Natural killer cell (primary cell): ENCODE data around the gene APOBEC3A. TPM values are rescaled to one million over a fixed set of nuclear protein-coding genes. Genes with fewer than 3 reads are reported as not detected.
A peak's percentile ranks its signal among the peaks of the same experiment; 100 is the strongest.

Experiments
- ATAC-seq, 3 donors: fragments of 150-1000 bp in 2 of 3; fragments of 200-7000 bp in 1 of 3; cut with Tn5 transposase; 1 replicate in 1 of 3; 2 replicates in 2 of 3; pipeline ENCODE4 v1.10.0; 2021; ENCODE audit warnings: mild to moderate bottlenecking in 2 of 3, moderate library complexity in 2 of 3
- DNase-seq, 2 donors: peaks; one replicate each; pipeline versions ENCODE4 v3.0.0 to v3.0.0-alpha.2; 2013 to 2021; ENCODE audit warnings: mixed read lengths in 1 of 2
- H3K27ac ChIP-seq: one replicate; pipeline ENCODE4 v1.5.1; 2013; ENCODE audit warnings: mild to moderate bottlenecking, low read length
- H3K27me3 ChIP-seq: one replicate; pipeline ENCODE4 v1.6.1; 2013; ENCODE audit warnings: low read length; ENCODE audit not compliant: control insufficient read depth, insufficient read depth
- H3K36me3 ChIP-seq: one replicate; pipeline ENCODE4 v1.6.1; 2013; ENCODE audit warnings: low read length; ENCODE audit not compliant: control insufficient read depth, insufficient read depth
- H3K4me1 ChIP-seq: one replicate; pipeline ENCODE4 v1.6.1; 2013; ENCODE audit warnings: low read length; ENCODE audit not compliant: control insufficient read depth, insufficient read depth
- H3K4me3 ChIP-seq: one replicate; pipeline ENCODE4 v1.5.1; 2013; ENCODE audit warnings: low read length
- H3K9me3 ChIP-seq: one replicate; pipeline ENCODE4 v1.6.1; 2013; ENCODE audit warnings: low read length; ENCODE audit not compliant: control insufficient read depth, insufficient read depth
- H3K27ac Mint-ChIP-seq, 2 donors: one replicate each; pipeline ENCODE4 v1.8.0; 2022; ENCODE audit warnings: mild to moderate bottlenecking in 2 of 2, mixed read lengths in 2 of 2, moderate library complexity in 1 of 2
- H3K27me3 Mint-ChIP-seq, 2 donors: one replicate each; pipeline ENCODE4 v1.8.0; 2022; ENCODE audit warnings: low read depth in 2 of 2, mixed read lengths in 2 of 2
- H3K36me3 Mint-ChIP-seq: one replicate; pipeline ENCODE4 v1.8.0; 2022; ENCODE audit warnings: mixed read lengths
- H3K4me1 Mint-ChIP-seq, 2 donors: one replicate each; pipeline ENCODE4 v1.8.0; 2022; ENCODE audit warnings: mixed read lengths in 2 of 2
- H3K4me3 Mint-ChIP-seq: one replicate; pipeline ENCODE4 v1.8.0; 2022; ENCODE audit warnings: mild to moderate bottlenecking, moderate library complexity, mixed read lengths
- H3K9me3 Mint-ChIP-seq, 2 donors: one replicate each; pipeline ENCODE4 v1.8.0; 2022; ENCODE audit warnings: mixed read lengths in 2 of 2
- WGBS: methylation state at CpG from one replicate; pipeline ENCODE4 v1.1.7; 2013; ENCODE audit warnings: missing lambda C conversion rate; ENCODE audit not compliant: insufficient coverage; 5-methylcytosine and 5-hydroxymethylcytosine counted together
- intact Hi-C: fragments of 100-400 bp; cut with micrococcal nuclease; formaldehyde crosslinking; loops from one replicate; pipeline ENCODE4 v1.14.2; 2022
- total RNA-seq, 4 donors: library from RNA; stranded (reverse); fragments of 120-200 nt in 1 of 4; gene quantifications; one replicate each; pipeline versions ENCODE4 v1.2.3 to v1.2.4, GENCODE V29; 2013 to 2022
- TF ChIP-seq, protein P1 (sequence below): fragments of 200-600 bp; IDR thresholded peaks from one replicate; pipeline ENCODE4 v1.8.0; 2022; ENCODE audit warnings: antibody characterized with exemption

APOBEC3A gene
- 10 to 100 TPM in 1 of 3 donors, 1 to 10 TPM in 1, under 1 TPM in 1; 0.66 to 48.1 (median 4.3) TPM for total RNA-seq
- total RNA-seq (2013) = 3.7 TPM

- Mint-ChIP-seq H3K27me3 (peaks cover 10% of the 10 kb centered on the region in 2 donors), H3K9me3 (no peaks in the 10 kb centered on the region), H3K36me3 (no peaks in the 10 kb centered on the region), H3K4me3 (no peak within 1 kb of the TSS), H3K27ac (no peak within 1 kb of the TSS), H3K4me1 (peaks cover 0 to 7% of the 10 kb centered on the region in 2 donors)
- 68% methylated on average over 11 of the region's 11 CpGs for WGBS
- H3K27ac ChIP-seq = no peak within 1 kb of the TSS
- peak; percentile 30 to 67 (median 38) for ATAC-seq
- H3K27me3 ChIP-seq = no peaks in the 10 kb centered on the region
- H3K36me3 ChIP-seq = no peaks in the 10 kb centered on the region
- intact Hi-C loops = no loop called here
- DNase-seq = no peak
- peaks cover 35% of the 10 kb centered on the region for H3K4me1 ChIP-seq
- TF ChIP-seq, protein P1, sequence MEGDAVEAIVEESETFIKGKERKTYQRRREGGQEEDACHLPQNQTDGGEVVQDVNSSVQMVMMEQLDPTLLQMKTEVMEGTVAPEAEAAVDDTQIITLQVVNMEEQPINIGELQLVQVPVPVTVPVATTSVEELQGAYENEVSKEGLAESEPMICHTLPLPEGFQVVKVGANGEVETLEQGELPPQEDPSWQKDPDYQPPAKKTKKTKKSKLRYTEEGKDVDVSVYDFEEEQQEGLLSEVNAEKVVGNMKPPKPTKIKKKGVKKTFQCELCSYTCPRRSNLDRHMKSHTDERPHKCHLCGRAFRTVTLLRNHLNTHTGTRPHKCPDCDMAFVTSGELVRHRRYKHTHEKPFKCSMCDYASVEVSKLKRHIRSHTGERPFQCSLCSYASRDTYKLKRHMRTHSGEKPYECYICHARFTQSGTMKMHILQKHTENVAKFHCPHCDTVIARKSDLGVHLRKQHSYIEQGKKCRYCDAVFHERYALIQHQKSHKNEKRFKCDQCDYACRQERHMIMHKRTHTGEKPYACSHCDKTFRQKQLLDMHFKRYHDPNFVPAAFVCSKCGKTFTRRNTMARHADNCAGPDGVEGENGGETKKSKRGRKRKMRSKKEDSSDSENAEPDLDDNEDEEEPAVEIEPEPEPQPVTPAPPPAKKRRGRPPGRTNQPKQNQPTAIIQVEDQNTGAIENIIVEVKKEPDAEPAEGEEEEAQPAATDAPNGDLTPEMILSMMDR = no peak
- H3K9me3 ChIP-seq = no peaks in the 10 kb centered on the region
- no peak within 1 kb of the TSS for H3K4me3 ChIP-seq
These were observed at the start of gene APOBEC3A for GRCh38 chr22:38957046-38957770. TSS of gene APOBEC3A (plus strand) at chr22:38957609. CDS start at chr22:38957692, 83 bp downstream.

- TF ChIP-seq, protein P1 = no peak
- peaks cover 29 to 43% of the 10 kb centered on the region in 2 donors for H3K27me3 Mint-ChIP-seq
- Histone ChIP-seq H3K27me3 (peaks cover 4% of the 10 kb centered on the region), H3K4me1 (no peaks in the 10 kb centered on the region), H3K27ac (no peak overlapping the region), H3K4me3 (no peak overlapping the region), H3K36me3 (no peaks in the 10 kb centered on the region), H3K9me3 (peaks cover 3% of the 10 kb centered on the region)
- DNase-seq (no peak), ATAC-seq (no peak)
- WGBS = 96% methylated on average over 2 of the region's 2 CpGs
- H3K36me3 Mint-ChIP-seq = no peaks in the 10 kb centered on the region
- H3K4me3 Mint-ChIP-seq = no peak overlapping the region
- no peaks in the 10 kb centered on the region for H3K9me3 Mint-ChIP-seq
- no peaks in the 10 kb centered on the region for H3K4me1 Mint-ChIP-seq
- H3K27ac Mint-ChIP-seq = no peak overlapping the region
- intact Hi-C loops = no loop called here
These were observed 49.6 kb upstream of the APOBEC3A start for GRCh38 chr22:38907767-38908166.

DNA sequence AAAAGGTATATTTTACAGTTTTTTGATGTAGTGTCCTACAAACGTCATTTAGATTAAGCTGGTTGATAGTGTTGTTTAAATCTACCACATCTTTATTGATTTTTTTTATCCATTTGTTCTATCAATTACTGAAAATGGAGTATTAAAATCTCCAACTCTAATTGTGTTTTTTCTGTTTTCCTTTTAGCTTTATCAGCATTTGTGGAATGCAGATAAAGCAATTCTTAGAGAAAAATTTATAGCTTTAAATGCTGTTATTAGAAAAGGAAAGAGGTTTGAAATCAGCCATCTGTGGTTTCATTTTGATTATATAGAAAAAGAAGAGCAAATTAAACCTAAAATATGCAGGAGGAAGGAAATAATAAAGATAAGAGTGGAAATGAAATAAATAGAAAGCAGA is 46.0 kb upstream of the APOBEC3A start:
- TF ChIP-seq, protein P1 = no peak
- Histone ChIP-seq H3K4me1 (no peaks in the 10 kb centered on the region), H3K4me3 (no peak overlapping the region), H3K27me3 (peaks cover 4% of the 10 kb centered on the region), H3K9me3 (no peaks in the 10 kb centered on the region), H3K27ac (no peak overlapping the region), H3K36me3 (no peaks in the 10 kb centered on the region)
- DNase-seq (no peak), ATAC-seq (no peak)
- intact Hi-C loops = no loop called here
- H3K4me3 Mint-ChIP-seq = no peak overlapping the region
- H3K27me3 Mint-ChIP-seq = peaks cover 33 to 43% of the 10 kb centered on the region in 2 donors
- no peaks in the 10 kb centered on the region for H3K36me3 Mint-ChIP-seq
- no CpG with 5 or more reads among the region's 1 CpG for WGBS
- no peak overlapping the region for H3K27ac Mint-ChIP-seq
- no peaks in the 10 kb centered on the region for H3K9me3 Mint-ChIP-seq
- no peaks in the 10 kb centered on the region for H3K4me1 Mint-ChIP-seq
